ENCODE data around the gene MGLL. TPM values are rescaled to one million over a fixed set of nuclear protein-coding genes. Genes with fewer than 3 reads are reported as not detected.

MGLL gene
- total and polyA plus RNA-seq, 4 donors: 9.4 to 277 (median 74.2) TPM

GRCh38 chr3:127640042-127640355 lies 182.3 kb downstream of the MGLL start:
- H3K4me1 ChIP-seq (ENCODE audit: control insufficient read depth in 4 of 4, insufficient read depth in 4 of 4, low read length in 3 of 4): no peaks in the 10 kb centered on the region
- no peaks in the 10 kb centered on the region for H3K9me3 ChIP-seq (ENCODE audit: control insufficient read depth in 4 of 4, low read length in 3 of 4)
- 97% methylated on average over 3 of the region's 3 CpGs for WGBS
- no peak overlapping the region for H3K27ac ChIP-seq (ENCODE audit: low read depth in 1 of 2, low read length in 2 of 2)
- H3K36me3 ChIP-seq (ENCODE audit: control insufficient read depth in 4 of 4, insufficient read depth in 3 of 4, low read depth in 1 of 4, low read length in 3 of 4): no peaks in the 10 kb centered on the region
- H3K27me3 ChIP-seq (ENCODE audit: control insufficient read depth in 4 of 4, insufficient read depth in 4 of 4, low read length in 3 of 4): no peaks in the 10 kb centered on the region
- no peak overlapping the region for H3K4me3 ChIP-seq (ENCODE audit: low read depth in 1 of 3, low read length in 3 of 3)
- no peak overlapping the region for H3K9ac ChIP-seq (ENCODE audit: low read depth in 1 of 2, low read length in 2 of 2)
- DNase-seq (ENCODE audit: low spot score): no peak
- no peak for TF ChIP-seq RXRA (IDR thresholded peaks at IDR 0.05)
- TF ChIP-seq REST (IDR thresholded peaks at IDR 0.05): no peak
- TF ChIP-seq GABPA (IDR thresholded peaks at IDR 0.05 in 1 of 2, conservative IDR thresholded peaks at IDR 0.05 in 1 of 2): no peak
- TF ChIP-seq NR2F2 (IDR thresholded peaks at IDR 0.05): no peak
- TF ChIP-seq TAF1 (conservative IDR thresholded peaks at IDR 0.05): no peak
- TF ChIP-seq, protein P1, sequence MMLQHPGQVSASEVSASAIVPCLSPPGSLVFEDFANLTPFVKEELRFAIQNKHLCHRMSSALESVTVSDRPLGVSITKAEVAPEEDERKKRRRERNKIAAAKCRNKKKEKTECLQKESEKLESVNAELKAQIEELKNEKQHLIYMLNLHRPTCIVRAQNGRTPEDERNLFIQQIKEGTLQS (IDR thresholded peaks at IDR 0.05): no peak
- TF ChIP-seq FOXA2 (IDR thresholded peaks at IDR 0.05): no peak
- no peak for TF ChIP-seq RAD21 (IDR thresholded peaks at IDR 0.05)
- no peak for TF ChIP-seq YY1 (IDR thresholded peaks at IDR 0.05)
- TF ChIP-seq JUND (IDR thresholded peaks at IDR 0.05): no peak
- TF ChIP-seq HNF4G (IDR thresholded peaks at IDR 0.05): no peak
- TF ChIP-seq, protein P2, sequence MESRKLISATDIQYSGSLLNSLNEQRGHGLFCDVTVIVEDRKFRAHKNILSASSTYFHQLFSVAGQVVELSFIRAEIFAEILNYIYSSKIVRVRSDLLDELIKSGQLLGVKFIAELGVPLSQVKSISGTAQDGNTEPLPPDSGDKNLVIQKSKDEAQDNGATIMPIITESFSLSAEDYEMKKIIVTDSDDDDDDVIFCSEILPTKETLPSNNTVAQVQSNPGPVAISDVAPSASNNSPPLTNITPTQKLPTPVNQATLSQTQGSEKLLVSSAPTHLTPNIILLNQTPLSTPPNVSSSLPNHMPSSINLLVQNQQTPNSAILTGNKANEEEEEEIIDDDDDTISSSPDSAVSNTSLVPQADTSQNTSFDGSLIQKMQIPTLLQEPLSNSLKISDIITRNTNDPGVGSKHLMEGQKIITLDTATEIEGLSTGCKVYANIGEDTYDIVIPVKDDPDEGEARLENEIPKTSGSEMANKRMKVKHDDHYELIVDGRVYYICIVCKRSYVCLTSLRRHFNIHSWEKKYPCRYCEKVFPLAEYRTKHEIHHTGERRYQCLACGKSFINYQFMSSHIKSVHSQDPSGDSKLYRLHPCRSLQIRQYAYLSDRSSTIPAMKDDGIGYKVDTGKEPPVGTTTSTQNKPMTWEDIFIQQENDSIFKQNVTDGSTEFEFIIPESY (IDR thresholded peaks at IDR 0.05): no peak
- TF ChIP-seq MAX (IDR thresholded peaks at IDR 0.05): no peak
- no peak for TF ChIP-seq HNF4A (conservative IDR thresholded peaks at IDR 0.05)
- TF ChIP-seq SP1 (IDR thresholded peaks at IDR 0.05): no peak
- TF ChIP-seq, protein P3, sequence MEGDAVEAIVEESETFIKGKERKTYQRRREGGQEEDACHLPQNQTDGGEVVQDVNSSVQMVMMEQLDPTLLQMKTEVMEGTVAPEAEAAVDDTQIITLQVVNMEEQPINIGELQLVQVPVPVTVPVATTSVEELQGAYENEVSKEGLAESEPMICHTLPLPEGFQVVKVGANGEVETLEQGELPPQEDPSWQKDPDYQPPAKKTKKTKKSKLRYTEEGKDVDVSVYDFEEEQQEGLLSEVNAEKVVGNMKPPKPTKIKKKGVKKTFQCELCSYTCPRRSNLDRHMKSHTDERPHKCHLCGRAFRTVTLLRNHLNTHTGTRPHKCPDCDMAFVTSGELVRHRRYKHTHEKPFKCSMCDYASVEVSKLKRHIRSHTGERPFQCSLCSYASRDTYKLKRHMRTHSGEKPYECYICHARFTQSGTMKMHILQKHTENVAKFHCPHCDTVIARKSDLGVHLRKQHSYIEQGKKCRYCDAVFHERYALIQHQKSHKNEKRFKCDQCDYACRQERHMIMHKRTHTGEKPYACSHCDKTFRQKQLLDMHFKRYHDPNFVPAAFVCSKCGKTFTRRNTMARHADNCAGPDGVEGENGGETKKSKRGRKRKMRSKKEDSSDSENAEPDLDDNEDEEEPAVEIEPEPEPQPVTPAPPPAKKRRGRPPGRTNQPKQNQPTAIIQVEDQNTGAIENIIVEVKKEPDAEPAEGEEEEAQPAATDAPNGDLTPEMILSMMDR (IDR thresholded peaks at IDR 0.05; ENCODE audit: low read depth, low read length, missing input control): no peak
- TF ChIP-seq FOXA1 (IDR thresholded peaks at IDR 0.05): no peak
- TF ChIP-seq EGR1 (IDR thresholded peaks at IDR 0.05; ENCODE audit: low read depth in 2 of 2): no peak
